Type B pancreatic cell (in vitro differentiated cells): ENCODE data around the gene ANKRD11. TPM values are rescaled to one million over a fixed set of nuclear protein-coding genes. Genes with fewer than 3 reads are reported as not detected.
"Not testable (repeated sequence)": the region's sequence is repeated elsewhere in the genome, so short reads cannot be mapped to it uniquely, and the experiment has no call there.

ENCODE experiments used
- DNase-seq: peaks from one replicate; pipeline ENCODE4 v3.0.0; 2021; ENCODE audit warnings: mixed read lengths; ENCODE audit not compliant: unreplicated experiment; ENCODE audit errors: extremely low spot score
- H3K27ac Mint-ChIP-seq: 2 replicates; pipeline ENCODE4 v1.8.0; 2021; ENCODE audit warnings: mild to moderate bottlenecking, mixed read lengths
- H3K27me3 Mint-ChIP-seq: 2 replicates; pipeline ENCODE4 v1.8.0; 2021; ENCODE audit warnings: mixed read lengths
- H3K36me3 Mint-ChIP-seq: 2 replicates; pipeline ENCODE4 v1.8.0; 2021; ENCODE audit warnings: mixed read lengths
- H3K4me1 Mint-ChIP-seq: one replicate; pipeline ENCODE4 v1.8.0; 2021; ENCODE audit warnings: mixed read lengths; ENCODE audit not compliant: unreplicated experiment
- H3K4me3 Mint-ChIP-seq: 2 replicates; pipeline ENCODE4 v1.8.0; 2021; ENCODE audit warnings: mild to moderate bottlenecking, mixed read lengths
- H3K9me3 Mint-ChIP-seq: 2 replicates; pipeline ENCODE4 v1.8.0; 2021; ENCODE audit warnings: mixed read lengths
- total RNA-seq: library from RNA; stranded (reverse); gene quantifications from 2 replicates; pipeline ENCODE4 v1.2.1, GENCODE V29; 2021; ENCODE audit warnings: low replicate concordance
- TF ChIP-seq, protein P1 (sequence below): fragments of 200-600 bp; sonication (generic); conservative IDR thresholded peaks from 2 replicates; pipeline ENCODE4 v1.5.0; 2021; ENCODE audit warnings: antibody characterized with exemption, mild to moderate bottlenecking

Gene ANKRD11
- total RNA-seq, 1 donor from 2014 or later, result 153 TPM

- TF ChIP-seq, protein P1, sequence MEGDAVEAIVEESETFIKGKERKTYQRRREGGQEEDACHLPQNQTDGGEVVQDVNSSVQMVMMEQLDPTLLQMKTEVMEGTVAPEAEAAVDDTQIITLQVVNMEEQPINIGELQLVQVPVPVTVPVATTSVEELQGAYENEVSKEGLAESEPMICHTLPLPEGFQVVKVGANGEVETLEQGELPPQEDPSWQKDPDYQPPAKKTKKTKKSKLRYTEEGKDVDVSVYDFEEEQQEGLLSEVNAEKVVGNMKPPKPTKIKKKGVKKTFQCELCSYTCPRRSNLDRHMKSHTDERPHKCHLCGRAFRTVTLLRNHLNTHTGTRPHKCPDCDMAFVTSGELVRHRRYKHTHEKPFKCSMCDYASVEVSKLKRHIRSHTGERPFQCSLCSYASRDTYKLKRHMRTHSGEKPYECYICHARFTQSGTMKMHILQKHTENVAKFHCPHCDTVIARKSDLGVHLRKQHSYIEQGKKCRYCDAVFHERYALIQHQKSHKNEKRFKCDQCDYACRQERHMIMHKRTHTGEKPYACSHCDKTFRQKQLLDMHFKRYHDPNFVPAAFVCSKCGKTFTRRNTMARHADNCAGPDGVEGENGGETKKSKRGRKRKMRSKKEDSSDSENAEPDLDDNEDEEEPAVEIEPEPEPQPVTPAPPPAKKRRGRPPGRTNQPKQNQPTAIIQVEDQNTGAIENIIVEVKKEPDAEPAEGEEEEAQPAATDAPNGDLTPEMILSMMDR, result no peak
- H3K9me3 Mint-ChIP-seq, result no peaks in the 10 kb centered on the region
- H3K4me1 Mint-ChIP-seq, result peaks cover 23% of the 10 kb centered on the region
- no peak overlapping the region for H3K4me3 Mint-ChIP-seq
- H3K27me3 Mint-ChIP-seq, result no peaks in the 10 kb centered on the region
- no peak for DNase-seq
- H3K36me3 Mint-ChIP-seq, result peaks cover 15% of the 10 kb centered on the region
- no peak overlapping the region for H3K27ac Mint-ChIP-seq
These were observed 58.7 kb downstream of the ANKRD11 start for GRCh38 chr16:89431630-89432029.

- Mint-ChIP-seq H3K4me3 (peak overlapping the region; percentile 37), H3K9me3 (no peaks in the 10 kb centered on the region), H3K27ac (no peak overlapping the region), H3K4me1 (peaks cover 27% of the 10 kb centered on the region), H3K27me3 (no peaks in the 10 kb centered on the region), H3K36me3 (peaks cover 15% of the 10 kb centered on the region)
- TF ChIP-seq, protein P1, result no peak
- DNase-seq, result no peak
These were observed 59.2 kb downstream of the ANKRD11 start for GRCh38 chr16:89431158-89431584.

DNA sequence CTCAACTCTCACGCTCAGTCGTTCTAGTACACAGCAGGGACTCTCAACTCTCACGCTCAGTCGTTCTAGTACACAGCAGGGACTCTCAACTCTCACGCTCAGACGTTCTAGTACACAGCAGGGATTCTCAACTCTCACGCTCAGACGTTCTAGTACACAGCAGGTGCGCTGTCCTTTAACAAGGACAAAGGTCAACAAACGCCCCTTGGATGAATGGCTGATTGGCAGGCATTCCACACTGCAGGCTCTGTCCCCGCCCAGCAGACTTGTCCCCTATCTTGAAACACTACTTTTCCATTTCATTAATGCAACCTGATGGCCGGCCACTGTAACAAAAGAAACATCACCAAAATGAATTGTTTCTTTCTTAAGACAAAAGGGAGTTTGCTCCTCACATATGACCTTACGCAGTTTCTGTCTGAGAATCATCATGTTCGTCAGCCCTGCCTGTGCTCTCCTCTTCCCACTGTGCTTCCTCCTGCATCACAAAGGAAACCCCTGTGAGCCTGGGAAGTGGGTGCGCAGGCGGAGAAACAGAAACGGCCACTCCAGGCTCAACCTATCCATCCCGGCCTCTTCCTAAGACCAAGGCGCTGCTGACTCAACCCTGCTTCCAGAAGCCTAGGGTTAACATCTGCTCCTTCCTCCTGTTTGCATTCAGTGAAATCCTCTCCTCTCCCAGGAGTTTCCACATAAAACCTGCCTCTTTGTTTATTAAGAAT lies 59.8 kb downstream of the ANKRD11 start:
- Mint-ChIP-seq H3K4me3 (peak overlapping the region; percentile 37), H3K27me3 (no peaks in the 10 kb centered on the region), H3K9me3 (no peaks in the 10 kb centered on the region), H3K36me3 (peaks cover 12% of the 10 kb centered on the region), H3K4me1 (peaks cover 28% of the 10 kb centered on the region), H3K27ac (no peak overlapping the region)
- DNase-seq, result no peak
- TF ChIP-seq, protein P1, result no peak

DNA sequence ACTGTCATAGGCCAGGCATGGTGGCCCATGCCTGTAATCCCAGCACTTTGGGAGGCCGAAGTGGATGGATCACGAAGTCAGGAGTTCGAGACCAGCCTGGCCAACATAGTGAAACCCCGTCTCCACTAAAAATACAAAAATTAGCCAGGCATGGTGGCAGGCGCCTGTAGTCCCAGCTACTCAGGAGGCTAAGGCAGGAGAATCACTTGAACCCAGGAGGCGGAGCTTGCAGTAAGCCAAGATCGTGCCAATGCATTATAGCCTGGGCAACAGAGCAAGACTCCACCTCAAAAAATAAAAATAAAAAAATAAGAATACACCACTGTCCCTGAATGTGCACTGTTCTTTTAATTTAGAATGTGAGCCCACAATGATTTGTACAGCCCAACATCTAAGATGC lies 61.8 kb downstream of the ANKRD11 start:
- peaks cover 29% of the 10 kb centered on the region for H3K4me1 Mint-ChIP-seq
- H3K27me3 Mint-ChIP-seq, DNase-seq, H3K36me3 Mint-ChIP-seq, H3K4me3 Mint-ChIP-seq, H3K9me3 Mint-ChIP-seq, H3K27ac Mint-ChIP-seq: not testable (repeated sequence)

GRCh38 chr16:89426736-89427530 lies 63.4 kb downstream of the ANKRD11 start:
- H3K9me3 Mint-ChIP-seq, result no peaks in the 10 kb centered on the region
- peaks cover 5% of the 10 kb centered on the region for H3K36me3 Mint-ChIP-seq
- TF ChIP-seq, protein P1, result no peak
- peaks cover 38% of the 10 kb centered on the region for H3K4me1 Mint-ChIP-seq
- H3K27me3 Mint-ChIP-seq, result no peaks in the 10 kb centered on the region
- no peak overlapping the region for H3K4me3 Mint-ChIP-seq
- DNase-seq, result no peak
- peak overlapping the region; percentile 64 for H3K27ac Mint-ChIP-seq

GRCh38 chr16:89425523-89425922 lies 64.8 kb downstream of the ANKRD11 start:
- DNase-seq, result no peak
- H3K4me3 Mint-ChIP-seq, result no peak overlapping the region
- TF ChIP-seq, protein P1, result no peak
- peaks cover 5% of the 10 kb centered on the region for H3K36me3 Mint-ChIP-seq
- H3K27me3 Mint-ChIP-seq, result no peaks in the 10 kb centered on the region
- H3K4me1 Mint-ChIP-seq, result peaks cover 43% of the 10 kb centered on the region
- no peak overlapping the region for H3K27ac Mint-ChIP-seq
- no peaks in the 10 kb centered on the region for H3K9me3 Mint-ChIP-seq
